Activated naive CD8-positive, alpha-beta T cell treated with anti-CD3 and anti-CD28 coated beads, Interleukin-2, amount 10 ng/mL, durations not matched to agents 7 days and 5 days (primary cell): ENCODE results near the gene EIF2B2. TPM values are rescaled to one million over a fixed set of nuclear protein-coding genes. Genes with fewer than 3 reads are reported as not detected.
A peak's percentile ranks its signal among the peaks of the same experiment; 100 is the strongest.
"Not testable (repeated sequence)": the region's sequence is repeated elsewhere in the genome, so short reads cannot be mapped to it uniquely, and the experiment has no call there.

ENCODE experiments used
- ATAC-seq: fragments of 150-1000 bp; cut with Tn5 transposase; one replicate; pipeline ENCODE4 v1.10.0; 2021; ENCODE audit warnings: low read depth, moderate library complexity
- POLR2A ChIA-PET: fragments of 350-600 bp; sonication (Branson Sonifier 250); formaldehyde crosslinking; loops from one replicate; lab custom pipeline; 2021; ENCODE audit warnings: antibody characterized with exemption; lab: Charles Lee
- DNase-seq: peaks from one replicate; pipeline ENCODE4 v3.0.0; 2021
- H3K27ac Mint-ChIP-seq: one replicate; pipeline ENCODE4 v1.8.0; 2022; ENCODE audit warnings: mild to moderate bottlenecking, mixed read lengths
- H3K27me3 Mint-ChIP-seq: one replicate; pipeline ENCODE4 v1.8.0; 2022; ENCODE audit warnings: mild to moderate bottlenecking, moderate library complexity, mixed read lengths
- H3K36me3 Mint-ChIP-seq: one replicate; pipeline ENCODE4 v1.8.0; 2021; ENCODE audit warnings: mild to moderate bottlenecking, mixed read lengths
- H3K4me1 Mint-ChIP-seq: one replicate; pipeline ENCODE4 v1.8.0; 2021; ENCODE audit warnings: mixed read lengths
- H3K4me3 Mint-ChIP-seq: one replicate; pipeline ENCODE4 v1.8.0; 2022; ENCODE audit warnings: mild to moderate bottlenecking, moderate library complexity, mixed read lengths
- H3K9me3 Mint-ChIP-seq: one replicate; pipeline ENCODE4 v1.8.0; 2021; ENCODE audit warnings: mixed read lengths
- total RNA-seq, 2 experiments: library from RNA; stranded (reverse); gene quantifications; one replicate each; pipeline ENCODE4 v1.2.3, GENCODE V29; 2021

EIF2B2 gene
- total RNA-seq, 2 experiments from 2014 or later: 35.4 to 37.2 TPM

GRCh38 chr14:74985028-74985310 is 17.8 kb upstream of the EIF2B2 start:
- Mint-ChIP-seq H3K27ac (no peak overlapping the region), H3K4me3 (no peak overlapping the region), H3K4me1 (no peaks in the 10 kb centered on the region), H3K9me3 (no peaks in the 10 kb centered on the region), H3K36me3 (no peaks in the 10 kb centered on the region), H3K27me3 (peaks cover 6% of the 10 kb centered on the region)
- DNase-seq: no peak
- POLR2A ChIA-PET: no interaction called here
- ATAC-seq: no peak

- Mint-ChIP-seq H3K4me1 (no peaks in the 10 kb centered on the region), H3K27ac (no peak overlapping the region), H3K36me3 (no peaks in the 10 kb centered on the region), H3K9me3 (no peaks in the 10 kb centered on the region), H3K4me3 (no peak overlapping the region), H3K27me3 (peaks cover 6% of the 10 kb centered on the region)
- no peak for ATAC-seq
- POLR2A ChIA-PET: no interaction called here
- DNase-seq: no peak
Measured at GRCh38 chr14:74985806-74986205, 16.9 kb upstream of the EIF2B2 start.

- Mint-ChIP-seq H3K36me3 (no peaks in the 10 kb centered on the region), H3K27ac (no peak overlapping the region), H3K9me3 (no peaks in the 10 kb centered on the region), H3K27me3 (peaks cover 9% of the 10 kb centered on the region), H3K4me1 (no peaks in the 10 kb centered on the region), H3K4me3 (no peak overlapping the region)
- POLR2A ChIA-PET: no interaction called here
- ATAC-seq (no peak), DNase-seq (no peak)
Measured at GRCh38 chr14:74988131-74988530, 14.6 kb upstream of the EIF2B2 start.

- Mint-ChIP-seq H3K27me3 (peaks cover 14% of the 10 kb centered on the region), H3K4me1 (no peaks in the 10 kb centered on the region), H3K4me3 (no peak overlapping the region), H3K27ac (no peak overlapping the region), H3K36me3 (no peaks in the 10 kb centered on the region), H3K9me3 (peaks cover 4% of the 10 kb centered on the region)
- no peak for ATAC-seq
- POLR2A ChIA-PET: no interaction called here
- no peak for DNase-seq
Measured at GRCh38 chr14:74988993-74989392, 13.7 kb upstream of the EIF2B2 start.

- H3K27ac Mint-ChIP-seq, ATAC-seq, POLR2A ChIA-PET, H3K4me3 Mint-ChIP-seq, DNase-seq, H3K9me3 Mint-ChIP-seq, H3K36me3 Mint-ChIP-seq, H3K4me1 Mint-ChIP-seq: not testable (repeated sequence)
- H3K27me3 Mint-ChIP-seq: peaks cover 17% of the 10 kb centered on the region
Measured at GRCh38 chr14:74994182-74994581, 8.5 kb upstream of the EIF2B2 start.

GRCh38 chr14:74995781-74996180 is 6.9 kb upstream of the EIF2B2 start:
- POLR2A ChIA-PET, H3K9me3 Mint-ChIP-seq, H3K4me3 Mint-ChIP-seq, H3K36me3 Mint-ChIP-seq, H3K27ac Mint-ChIP-seq, H3K4me1 Mint-ChIP-seq, DNase-seq, ATAC-seq: not testable (repeated sequence)
- H3K27me3 Mint-ChIP-seq: peaks cover 21% of the 10 kb centered on the region

- ATAC-seq (no peak), DNase-seq (no peak)
- POLR2A ChIA-PET: no interaction called here
- Mint-ChIP-seq H3K27me3 (peaks cover 7% of the 10 kb centered on the region), H3K4me3 (no peak overlapping the region), H3K36me3 (peaks cover 16% of the 10 kb centered on the region), H3K27ac (no peak overlapping the region), H3K9me3 (peaks cover 3% of the 10 kb centered on the region), H3K4me1 (peaks cover 27% of the 10 kb centered on the region)
Measured at GRCh38 chr14:75001261-75001660, 1.5 kb upstream of the EIF2B2 start.

- Mint-ChIP-seq H3K27me3 (peaks cover 7% of the 10 kb centered on the region), H3K4me3 (peak overlapping the region; percentile 95), H3K27ac (peak overlapping the region; percentile 84), H3K9me3 (peaks cover 3% of the 10 kb centered on the region), H3K4me1 (peaks cover 27% of the 10 kb centered on the region), H3K36me3 (peaks cover 20% of the 10 kb centered on the region)
- DNase-seq (no peak), ATAC-seq (no peak)
- POLR2A ChIA-PET: interaction anchor here (1.0 kb wide), 1 partner anchor 119 kb away, joined by 3 read pairs; no protein-coding TSS in a partner anchor
Measured at GRCh38 chr14:75001899-75002298, 822 bp upstream of the EIF2B2 start.

- no peak for DNase-seq
- Mint-ChIP-seq H3K9me3 (peaks cover 3% of the 10 kb centered on the region), H3K27ac (peak overlapping the region; percentile 84), H3K36me3 (peaks cover 27% of the 10 kb centered on the region), H3K27me3 (peaks cover 6% of the 10 kb centered on the region), H3K4me1 (peaks cover 30% of the 10 kb centered on the region), H3K4me3 (peak overlapping the region; percentile 95)
- POLR2A ChIA-PET: interaction anchor here (0.6 to 1.8 kb wide), 7 partner anchors 10 to 122 kb away, joined by 3 to 9 read pairs (median 4); partner anchors contain the start of genes ACYP1 and MLH3
- no peak for ATAC-seq
Measured at GRCh38 chr14:75003250-75004027, 718 bp downstream of the EIF2B2 start.

GRCh38 chr14:75005357-75005756 is 2.6 kb downstream of the EIF2B2 start:
- Mint-ChIP-seq H3K36me3 (peaks cover 38% of the 10 kb centered on the region), H3K27ac (no peak overlapping the region), H3K9me3 (peaks cover 3% of the 10 kb centered on the region), H3K4me3 (no peak overlapping the region), H3K4me1 (peaks cover 30% of the 10 kb centered on the region), H3K27me3 (no peaks in the 10 kb centered on the region)
- ATAC-seq: no peak
- DNase-seq: no peak
- POLR2A ChIA-PET: no interaction called here

- Mint-ChIP-seq H3K36me3 (peaks cover 42% of the 10 kb centered on the region), H3K27me3 (no peaks in the 10 kb centered on the region), H3K4me1 (peaks cover 28% of the 10 kb centered on the region), H3K9me3 (no peaks in the 10 kb centered on the region), H3K4me3 (no peak overlapping the region), H3K27ac (no peak overlapping the region)
- POLR2A ChIA-PET: no interaction called here
- ATAC-seq (no peak), DNase-seq (no peak)
Measured at GRCh38 chr14:75009176-75009575, 6.5 kb downstream of the EIF2B2 start.

- ATAC-seq (no peak), DNase-seq (no peak)
- no peaks in the 10 kb centered on the region for H3K27me3 Mint-ChIP-seq
- POLR2A ChIA-PET: no interaction called here
- peaks cover 20% of the 10 kb centered on the region for H3K4me1 Mint-ChIP-seq
- peaks cover 37% of the 10 kb centered on the region for H3K36me3 Mint-ChIP-seq
- H3K27ac Mint-ChIP-seq: no peak overlapping the region
- H3K4me3 Mint-ChIP-seq: no peak overlapping the region
- no peaks in the 10 kb centered on the region for H3K9me3 Mint-ChIP-seq
Measured at GRCh38 chr14:75010472-75011093, 7.9 kb downstream of the EIF2B2 start.

- DNase-seq (no peak), ATAC-seq (peak; percentile 69)
- Mint-ChIP-seq H3K36me3 (peaks cover 38% of the 10 kb centered on the region), H3K4me1 (peaks cover 16% of the 10 kb centered on the region), H3K9me3 (no peaks in the 10 kb centered on the region), H3K27me3 (no peaks in the 10 kb centered on the region), H3K27ac (peak overlapping the region; percentile 36), H3K4me3 (peak overlapping the region; percentile 17)
- POLR2A ChIA-PET: no interaction called here
Measured at GRCh38 chr14:75011356-75011994, 8.8 kb downstream of the EIF2B2 start.
